OCI-LY3 (cell line): ENCODE data around the gene WWOX.

Experiments
- H2AFZ ChIP-seq: fragments of 200-600, 300-600 bp; shearing (Covaris generic); 2 replicates; pipeline ENCODE4 v1.6.0; 2014; ENCODE audit warnings: antibody characterized with exemption, low read depth, low read length
- H3K27ac ChIP-seq: fragments of 200-600, 300-600 bp; sonication (generic); 2 replicates; pipeline ENCODE4 v1.5.1; 2014; ENCODE audit warnings: mild to moderate bottlenecking, low read length, moderate library complexity, mixed read lengths
- H3K27me3 ChIP-seq: fragments of 200-600, 300-600 bp; sonication (generic); 2 replicates; pipeline ENCODE4 v1.6.1; 2014; ENCODE audit warnings: low read depth, low read length, mixed read lengths
- H3K36me3 ChIP-seq: fragments of 200-600, 300-600 bp; sonication (generic); replicated peaks from 2 replicates; pipeline ENCODE3; 2014; ENCODE audit warnings: low read depth, low read length, mixed read lengths
- H3K4me1 ChIP-seq: fragments of 300-600, 200-600 bp; sonication (generic); 2 replicates; pipeline ENCODE4 v1.6.1; 2014; ENCODE audit warnings: low read length, mixed read lengths
- H3K4me2 ChIP-seq: fragments of 200-600, 300-600 bp; sonication (generic); 2 replicates; pipeline ENCODE4 v1.6.1; 2014; ENCODE audit warnings: low read length, mixed read lengths
- H3K4me3 ChIP-seq: fragments of 300-600, 200-600 bp; sonication (generic); 2 replicates; pipeline ENCODE4 v1.5.1; 2014; ENCODE audit warnings: antibody characterized with exemption, mild to moderate bottlenecking, low read length, moderate library complexity
- H3K79me2 ChIP-seq: fragments of 300-600, 200-600 bp; shearing (Covaris generic); 2 replicates; pipeline ENCODE4 v1.6.1; 2014; ENCODE audit warnings: mild to moderate bottlenecking, low read length, mixed read lengths
- H3K9ac ChIP-seq: fragments of 300-600, 200-600 bp; shearing (Covaris generic); 2 replicates; pipeline ENCODE4 v1.6.0; 2014; ENCODE audit warnings: mild to moderate bottlenecking, low read length, moderate library complexity
- H3K9me3 ChIP-seq: fragments of 200-600, 300-600 bp; shearing (Covaris generic); 2 replicates; pipeline ENCODE4 v1.6.1; 2014; ENCODE audit warnings: low read length, mixed read lengths; ENCODE audit not compliant: insufficient read depth
- H4K20me1 ChIP-seq: fragments of 200-600, 300-600 bp; sonication (generic); 2 replicates; pipeline ENCODE4 v1.6.1; 2016; ENCODE audit warnings: low read length, mixed read lengths; ENCODE audit not compliant: insufficient read depth
- EZH2phosphoT487 ChIP-seq: fragments of 200-600 bp; shearing (Covaris generic); IDR thresholded peaks from 2 replicates; pipeline ENCODE4 v1.6.1; 2018; ENCODE audit warnings: antibody characterized with exemption, mixed run types, low read depth
- TF ChIP-seq, protein P1 (sequence below): fragments of 200-600, 300-600 bp; sonication (generic); IDR thresholded peaks from 2 replicates; pipeline ENCODE4 v1.5.1; 2014; ENCODE audit warnings: antibody characterized with exemption, low read length, low read depth

WWOX gene

DNA sequence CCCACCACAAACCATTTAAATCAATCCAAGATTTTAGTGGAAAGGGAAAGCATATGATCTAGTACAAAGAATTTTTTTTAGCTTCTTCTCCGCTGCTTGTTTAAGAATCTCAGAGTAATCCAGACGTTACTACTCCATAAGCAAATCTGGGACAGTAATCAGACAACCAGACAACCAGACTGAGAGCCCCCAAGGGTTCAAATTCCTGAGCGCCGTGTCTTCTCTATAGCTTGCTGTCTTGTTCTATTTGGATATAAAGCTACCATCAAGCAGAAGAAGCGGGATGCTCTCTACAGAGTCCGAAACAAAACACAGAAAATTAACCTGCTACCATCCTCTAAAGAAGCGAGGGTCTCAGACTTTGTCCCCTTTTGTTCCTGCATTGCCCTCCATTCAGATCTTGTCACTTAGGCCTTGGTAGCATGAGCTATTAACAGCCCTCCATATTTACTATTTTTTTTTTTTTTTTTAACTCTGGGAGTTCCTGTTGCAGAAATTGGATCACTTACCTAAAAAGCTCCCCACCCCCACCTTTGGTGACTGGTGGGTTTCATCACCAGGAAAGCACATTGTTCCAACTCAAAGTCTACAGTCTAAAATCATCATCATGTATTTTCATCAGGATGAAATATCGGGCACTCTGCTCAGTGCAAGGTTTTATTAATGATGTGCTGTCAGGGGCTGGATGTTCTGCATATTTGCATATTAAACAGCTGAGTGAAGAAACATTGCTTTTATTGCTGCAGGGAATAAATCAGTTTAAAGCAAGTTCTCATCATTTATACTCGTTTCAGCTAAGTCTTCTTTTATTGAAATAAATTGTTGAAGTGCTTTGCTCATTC, 576.7 kb downstream of the WWOX start:
- Histone ChIP-seq H3K9me3 (no peaks in the 10 kb centered on the region), H2AFZ (no peak overlapping the region), H4K20me1 (no peaks in the 10 kb centered on the region), H3K79me2 (no peaks in the 10 kb centered on the region), H3K4me2 (no peak overlapping the region), H3K27ac (no peak overlapping the region), H3K4me3 (no peak overlapping the region), H3K27me3 (no peaks in the 10 kb centered on the region), H3K4me1 (no peaks in the 10 kb centered on the region), H3K36me3 (no peaks in the 10 kb centered on the region), H3K9ac (no peak overlapping the region)
- TF ChIP-seq, protein P1, sequence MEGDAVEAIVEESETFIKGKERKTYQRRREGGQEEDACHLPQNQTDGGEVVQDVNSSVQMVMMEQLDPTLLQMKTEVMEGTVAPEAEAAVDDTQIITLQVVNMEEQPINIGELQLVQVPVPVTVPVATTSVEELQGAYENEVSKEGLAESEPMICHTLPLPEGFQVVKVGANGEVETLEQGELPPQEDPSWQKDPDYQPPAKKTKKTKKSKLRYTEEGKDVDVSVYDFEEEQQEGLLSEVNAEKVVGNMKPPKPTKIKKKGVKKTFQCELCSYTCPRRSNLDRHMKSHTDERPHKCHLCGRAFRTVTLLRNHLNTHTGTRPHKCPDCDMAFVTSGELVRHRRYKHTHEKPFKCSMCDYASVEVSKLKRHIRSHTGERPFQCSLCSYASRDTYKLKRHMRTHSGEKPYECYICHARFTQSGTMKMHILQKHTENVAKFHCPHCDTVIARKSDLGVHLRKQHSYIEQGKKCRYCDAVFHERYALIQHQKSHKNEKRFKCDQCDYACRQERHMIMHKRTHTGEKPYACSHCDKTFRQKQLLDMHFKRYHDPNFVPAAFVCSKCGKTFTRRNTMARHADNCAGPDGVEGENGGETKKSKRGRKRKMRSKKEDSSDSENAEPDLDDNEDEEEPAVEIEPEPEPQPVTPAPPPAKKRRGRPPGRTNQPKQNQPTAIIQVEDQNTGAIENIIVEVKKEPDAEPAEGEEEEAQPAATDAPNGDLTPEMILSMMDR = no peak
- no peak for TF ChIP-seq EZH2phosphoT487

DNA sequence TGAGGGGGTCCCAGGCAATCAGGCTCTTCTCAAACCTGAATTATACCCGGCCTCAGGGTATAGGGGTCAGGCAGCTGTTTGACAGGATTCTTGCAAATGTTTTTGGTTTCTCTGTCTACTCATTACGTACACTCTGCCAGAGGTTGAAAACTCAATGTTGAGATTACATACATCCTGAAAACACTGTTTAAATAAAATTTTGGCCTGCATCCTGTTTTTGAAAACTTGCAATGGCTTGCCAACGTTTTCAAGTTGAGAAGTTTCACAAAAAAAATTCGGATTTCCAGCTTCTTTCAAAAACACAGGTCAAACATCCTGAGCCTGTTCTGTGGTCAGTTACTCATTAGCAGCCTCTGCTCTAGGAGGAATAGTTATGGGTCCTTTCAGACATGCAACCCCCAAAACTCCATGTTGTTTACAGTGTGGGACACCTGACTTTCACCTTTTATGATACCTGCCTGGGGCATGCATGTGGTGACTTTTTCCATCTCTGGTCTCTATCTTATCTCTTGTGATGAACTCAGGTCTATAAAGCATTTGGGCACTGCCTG, 577.8 kb downstream of the WWOX start:
- Histone ChIP-seq H3K4me3 (no peak overlapping the region), H3K36me3 (no peaks in the 10 kb centered on the region), H2AFZ (no peak overlapping the region), H3K9ac (no peak overlapping the region), H3K27me3 (no peaks in the 10 kb centered on the region), H3K27ac (no peak overlapping the region), H4K20me1 (no peaks in the 10 kb centered on the region), H3K4me1 (no peaks in the 10 kb centered on the region), H3K4me2 (no peak overlapping the region), H3K9me3 (no peaks in the 10 kb centered on the region), H3K79me2 (no peaks in the 10 kb centered on the region)
- TF ChIP-seq EZH2phosphoT487 = no peak
- TF ChIP-seq, protein P1 = no peak

DNA sequence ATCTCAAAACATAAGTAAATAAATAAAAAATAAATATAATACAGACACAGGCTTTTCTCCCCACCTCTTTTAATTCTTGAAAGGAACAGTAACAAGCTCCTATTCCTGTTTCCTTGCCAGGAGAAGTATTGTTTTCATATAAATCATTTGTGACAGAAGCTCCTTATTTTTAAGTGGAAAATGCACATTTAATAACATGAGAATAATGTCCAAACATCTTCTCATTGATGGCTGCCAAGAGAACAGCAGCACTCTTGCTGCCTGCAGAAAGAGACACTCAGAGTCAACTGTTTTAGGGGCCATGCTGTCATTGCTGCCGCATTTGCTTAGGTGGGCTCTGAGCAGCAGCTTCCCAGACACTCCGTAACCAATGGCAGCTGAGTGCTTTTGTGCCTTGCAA, 580.1 kb downstream of the WWOX start:
- Histone ChIP-seq H3K9ac (no peak overlapping the region), H3K36me3 (no peaks in the 10 kb centered on the region), H3K27me3 (no peaks in the 10 kb centered on the region), H2AFZ (no peak overlapping the region), H3K9me3 (no peaks in the 10 kb centered on the region), H3K79me2 (no peaks in the 10 kb centered on the region), H3K27ac (no peak overlapping the region), H3K4me2 (no peak overlapping the region), H3K4me3 (no peak overlapping the region), H4K20me1 (no peaks in the 10 kb centered on the region), H3K4me1 (no peaks in the 10 kb centered on the region)
- no peak for TF ChIP-seq EZH2phosphoT487
- TF ChIP-seq, protein P1 = no peak

DNA sequence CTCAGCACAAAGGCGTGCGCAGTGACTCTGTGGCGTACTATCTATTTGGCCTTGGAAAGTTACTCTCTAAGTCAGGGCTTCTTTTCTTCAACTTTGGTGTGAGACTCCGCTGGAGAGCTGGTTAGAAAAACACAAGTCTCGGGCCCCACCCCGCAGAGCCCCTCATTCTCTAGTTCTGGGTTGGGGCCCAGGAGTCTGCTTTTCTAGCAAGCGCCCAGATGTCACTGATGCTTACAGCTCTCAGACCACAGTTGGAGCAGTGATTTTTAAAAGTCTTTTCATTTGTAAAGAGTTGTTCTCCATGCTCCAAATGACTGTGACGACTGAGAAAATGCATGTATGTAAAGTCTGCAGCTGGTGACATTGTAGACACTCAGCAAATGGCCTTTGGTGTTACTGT, 582.3 kb downstream of the WWOX start:
- Histone ChIP-seq H3K9ac (no peak overlapping the region), H3K36me3 (no peaks in the 10 kb centered on the region), H3K9me3 (no peaks in the 10 kb centered on the region), H3K27ac (no peak overlapping the region), H3K4me2 (no peak overlapping the region), H3K4me1 (no peaks in the 10 kb centered on the region), H3K79me2 (no peaks in the 10 kb centered on the region), H3K27me3 (no peaks in the 10 kb centered on the region), H3K4me3 (no peak overlapping the region), H4K20me1 (no peaks in the 10 kb centered on the region), H2AFZ (no peak overlapping the region)
- TF ChIP-seq EZH2phosphoT487 = no peak
- TF ChIP-seq, protein P1 = no peak
